GM21526 (cell line): ENCODE data around the gene ENTHD1.

ENCODE experiments used
- ATAC-seq: cut with Tn5 transposase; IDR thresholded peaks from one replicate; pipeline ENCODE4 v1.9.1; 2021; ENCODE audit warnings: moderate library complexity; ENCODE audit not compliant: unreplicated experiment, low FRiP score

The ENTHD1 gene

GRCh38 chr22:39893526-39893925 is at the start of gene ENTHD1:
TSS of gene ENTHD1 (minus strand) at chr22:39893760. CDS start at chr22:39887748, 6,012 bp downstream.
- ATAC-seq: no peak

- ATAC-seq: no peak
Measured at GRCh38 chr22:39943337-39943736, 49.8 kb upstream of the ENTHD1 start.

GRCh38 chr22:39942439-39943230 is 49.1 kb upstream of the ENTHD1 start:
- ATAC-seq: no peak

DNA sequence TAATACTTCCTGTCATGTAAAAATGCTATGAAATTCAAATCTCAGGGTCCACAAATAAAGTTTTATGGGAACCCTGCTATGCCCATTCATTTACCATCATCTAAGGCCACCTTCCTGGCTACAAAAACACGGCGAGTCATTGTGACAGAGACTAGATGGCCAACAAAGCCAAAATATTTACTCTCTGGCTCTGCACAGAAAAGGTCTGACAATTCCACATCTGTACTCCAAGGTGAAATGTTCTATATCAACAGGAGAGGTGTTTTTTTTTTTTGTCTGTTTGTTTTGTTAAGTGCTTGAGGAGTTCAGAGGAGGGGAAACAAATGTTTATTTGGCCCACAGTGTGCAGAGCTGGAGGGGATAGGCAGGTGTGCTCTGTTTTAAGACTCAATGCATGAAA is 48.0 kb upstream of the ENTHD1 start:
- ATAC-seq: no peak

- ATAC-seq: no peak
Measured at GRCh38 chr22:39940757-39941305, 47.3 kb upstream of the ENTHD1 start.

DNA sequence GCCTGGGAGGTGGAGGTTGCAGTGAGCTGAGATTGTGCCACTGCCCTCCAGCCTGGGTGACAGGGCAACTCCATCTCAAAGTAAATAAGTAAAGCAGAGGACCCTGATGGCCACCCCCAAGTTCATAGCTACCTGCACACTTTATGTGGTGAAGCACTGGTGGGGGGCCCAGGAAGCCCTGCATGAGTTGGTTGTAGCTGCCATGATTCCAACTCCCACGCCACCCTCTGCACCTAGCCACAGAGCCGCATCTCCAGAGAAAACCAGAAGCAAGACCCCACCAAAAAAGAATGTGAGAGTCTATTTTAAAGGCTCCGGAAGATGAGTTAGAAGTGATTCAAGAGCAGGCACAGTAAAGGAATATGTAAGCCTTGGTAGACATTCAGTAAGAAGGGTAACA is 46.3 kb upstream of the ENTHD1 start:
- no peak for ATAC-seq

GRCh38 chr22:39938509-39939111 is 45.0 kb upstream of the ENTHD1 start:
- ATAC-seq: no peak

- no peak for ATAC-seq
Measured at GRCh38 chr22:39937906-39938305, 44.3 kb upstream of the ENTHD1 start.

DNA sequence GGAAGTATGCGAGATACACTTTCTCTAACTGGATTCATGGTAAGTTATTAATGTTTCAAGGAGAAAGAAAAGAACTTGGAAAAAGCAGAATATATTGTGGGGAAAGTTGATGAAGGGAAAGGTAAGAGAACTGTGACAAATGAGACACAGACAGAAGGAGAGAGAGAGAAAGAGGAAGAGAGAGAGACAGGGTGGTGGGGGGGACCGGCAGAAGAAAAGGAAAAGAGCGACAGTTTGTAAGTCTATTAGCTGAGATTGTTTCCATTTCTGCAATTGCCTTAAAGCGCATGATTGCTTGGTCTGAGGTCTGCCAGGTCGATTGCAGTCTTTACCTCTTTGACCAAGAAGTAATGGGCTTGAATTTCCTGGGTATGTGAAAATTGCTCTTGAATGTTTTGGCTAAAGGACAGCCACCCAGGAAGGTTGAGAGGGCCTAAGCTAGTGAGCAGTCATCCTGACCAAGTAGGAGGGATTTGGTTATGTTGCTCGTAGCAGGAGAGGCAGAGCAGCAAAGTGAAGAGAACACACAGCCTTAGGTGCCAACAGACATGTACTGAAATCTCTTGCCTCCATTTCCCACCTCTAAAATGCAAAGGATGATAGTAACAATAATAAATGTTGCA is 43.1 kb upstream of the ENTHD1 start:
- no peak for ATAC-seq

DNA sequence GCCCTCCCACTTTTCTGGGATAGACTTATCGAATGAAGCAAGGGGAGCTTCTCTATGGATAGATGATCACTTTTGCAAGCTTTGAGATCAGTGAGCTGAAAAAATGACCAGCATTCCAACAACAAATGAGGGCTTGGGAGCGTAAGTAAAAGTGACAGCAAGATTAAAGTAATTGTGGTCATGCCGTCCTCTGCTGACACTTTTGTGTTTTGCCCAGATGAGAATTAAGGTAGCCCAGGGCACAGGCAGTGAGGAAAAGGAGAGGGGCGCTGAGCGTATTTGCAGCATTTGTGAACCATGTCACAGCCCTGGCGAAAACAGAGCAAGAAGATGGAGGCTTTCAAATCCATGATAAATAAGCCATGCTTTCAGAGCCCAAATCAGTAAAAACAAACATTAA is 42.1 kb upstream of the ENTHD1 start:
- ATAC-seq: no peak

GRCh38 chr22:39935116-39935515 is 41.6 kb upstream of the ENTHD1 start:
- no peak for ATAC-seq

- no peak for ATAC-seq
Measured at GRCh38 chr22:39933741-39934140, 40.2 kb upstream of the ENTHD1 start.

GRCh38 chr22:39932918-39933649 is 39.5 kb upstream of the ENTHD1 start:
- no peak for ATAC-seq

DNA sequence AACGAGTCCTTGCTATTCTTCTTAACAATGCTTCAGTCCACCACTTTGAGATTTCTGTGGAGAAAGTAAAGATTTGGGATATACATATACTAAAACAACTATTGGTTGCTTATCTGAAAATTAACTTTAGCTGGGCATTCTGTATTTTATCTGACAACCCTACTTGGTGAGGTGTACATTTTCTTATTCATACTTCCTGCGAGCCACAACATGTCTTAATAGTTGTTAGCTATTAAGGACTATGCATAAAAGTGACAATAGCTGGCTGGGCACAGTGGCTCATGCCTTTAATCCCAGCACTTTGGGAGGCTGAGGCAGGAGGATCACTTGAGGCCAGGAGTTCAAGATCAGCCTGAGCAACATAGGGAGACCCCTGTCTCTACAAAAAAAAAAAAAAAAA is 38.6 kb upstream of the ENTHD1 start:
- no peak for ATAC-seq

GRCh38 chr22:39931251-39931650 is 37.7 kb upstream of the ENTHD1 start:
- ATAC-seq: no peak

DNA sequence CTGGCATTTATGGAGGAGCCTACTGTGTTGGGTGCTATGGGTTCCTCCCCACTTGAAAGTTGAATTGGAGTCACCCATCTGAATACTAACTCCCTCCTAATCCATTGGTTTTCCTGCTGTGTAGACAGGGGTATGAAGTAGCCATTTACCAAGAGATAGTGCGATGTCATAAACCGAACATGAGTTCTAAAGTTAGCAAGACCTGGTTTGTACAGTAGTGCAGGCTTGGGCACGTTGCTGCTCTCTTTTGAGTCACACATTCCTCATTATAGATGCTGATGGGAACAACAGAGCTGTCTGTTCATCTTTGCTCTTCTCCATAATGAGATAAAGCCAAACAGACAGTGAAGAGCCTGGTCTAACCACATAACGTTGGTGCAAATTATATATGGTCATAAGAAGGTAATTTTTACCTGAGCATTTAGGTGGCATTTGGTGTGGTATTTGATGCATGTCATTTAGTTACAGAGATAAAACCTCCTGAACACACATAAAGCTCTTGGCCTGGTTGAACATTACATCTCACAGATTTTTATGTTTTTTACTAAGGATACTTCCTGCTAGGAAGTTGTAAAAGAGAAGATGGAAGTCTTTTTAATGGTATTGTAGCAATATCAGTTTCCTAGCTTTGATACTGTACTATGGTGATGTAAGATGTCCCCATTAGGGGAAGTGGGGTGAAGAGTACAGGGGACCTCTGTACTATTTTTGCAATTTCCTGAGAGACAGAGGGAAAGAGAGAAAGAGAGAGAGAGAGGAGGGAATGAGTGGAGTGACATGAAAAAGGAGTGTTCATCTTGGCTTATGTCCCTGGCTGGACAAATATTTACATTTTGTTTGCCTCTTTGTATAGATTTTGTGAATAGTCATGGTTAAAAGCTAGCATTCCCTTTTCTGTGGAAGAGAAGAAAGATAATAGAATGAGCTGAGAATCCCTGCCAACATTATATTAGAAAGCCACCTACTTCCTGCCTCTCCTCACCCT is 35.3 kb upstream of the ENTHD1 start:
- no peak for ATAC-seq

DNA sequence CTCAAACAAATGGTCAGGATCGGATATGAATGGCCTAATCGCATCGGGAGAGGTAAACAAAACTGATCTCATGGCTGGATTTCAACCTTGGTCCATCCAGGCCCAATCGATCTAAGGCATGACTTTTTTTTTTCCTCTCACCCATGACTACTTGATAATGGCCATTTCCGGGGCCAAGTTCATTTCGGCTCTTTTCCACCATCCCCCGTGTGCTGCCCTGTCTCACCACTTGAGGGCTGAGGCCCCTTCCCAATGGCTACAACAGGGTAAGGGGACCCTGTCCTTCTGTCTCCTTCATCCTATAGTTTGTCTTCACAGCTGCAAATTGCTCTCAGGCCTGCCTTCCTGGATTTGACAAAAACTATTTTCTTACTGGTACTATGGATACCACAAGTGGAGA is 34.0 kb upstream of the ENTHD1 start:
- ATAC-seq: no peak

DNA sequence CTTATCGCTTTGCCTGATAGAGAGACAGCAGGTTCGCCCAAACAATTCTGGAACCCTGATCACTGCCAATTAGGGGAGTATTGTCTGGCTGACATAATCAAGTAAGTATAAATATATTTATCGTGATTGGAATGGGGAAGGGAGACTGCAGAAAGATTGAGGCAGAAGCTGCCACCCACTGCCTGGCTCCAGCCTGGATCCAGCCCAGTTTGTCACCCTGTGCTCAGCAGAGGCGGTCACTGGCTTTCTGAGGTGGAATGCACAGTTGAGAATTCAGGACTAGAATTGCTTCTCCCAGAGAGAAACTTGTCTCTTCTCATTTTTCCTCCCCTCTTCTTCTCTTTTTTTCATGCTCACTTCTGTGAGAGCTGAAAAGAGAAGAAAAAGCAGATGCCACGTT is 33.2 kb upstream of the ENTHD1 start:
- ATAC-seq: no peak

DNA sequence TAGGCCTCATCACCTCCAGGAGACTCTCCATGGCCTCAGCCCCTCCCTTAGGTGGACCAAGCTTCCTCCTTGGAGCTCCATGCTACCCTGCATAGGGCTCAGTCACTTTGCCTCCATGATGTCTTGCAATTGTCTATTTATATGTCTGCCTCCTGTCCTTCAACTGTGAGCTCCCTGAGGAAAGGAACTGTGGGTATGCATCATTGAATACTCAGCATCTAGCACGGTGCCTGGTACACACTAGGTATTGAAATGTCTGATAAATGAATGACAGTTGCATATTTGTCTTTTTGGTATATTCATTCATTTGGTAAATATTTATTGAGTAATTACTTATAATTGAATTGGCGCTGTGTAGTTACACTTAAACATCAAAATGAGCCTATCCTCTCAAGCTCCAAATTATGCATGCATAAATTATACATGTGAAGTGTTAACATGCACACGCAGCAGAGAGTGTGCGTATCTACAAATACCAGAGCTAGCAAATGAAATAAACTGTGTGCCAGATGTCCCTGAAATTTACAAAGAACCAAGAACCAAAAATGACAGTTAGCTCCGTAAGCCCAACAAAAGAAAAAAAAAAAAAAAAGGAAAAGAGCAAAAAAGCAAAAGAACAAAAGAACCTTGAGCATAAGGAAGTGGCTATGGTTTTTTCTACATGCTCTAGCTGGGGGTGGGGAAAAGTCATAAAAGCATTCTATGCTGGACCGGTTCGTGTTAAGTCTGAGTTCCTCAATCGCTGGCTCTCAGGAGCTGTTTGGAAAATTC is 32.5 kb upstream of the ENTHD1 start:
- ATAC-seq: no peak
